Measurements from ENCODE around the gene ZNF254.

DNA sequence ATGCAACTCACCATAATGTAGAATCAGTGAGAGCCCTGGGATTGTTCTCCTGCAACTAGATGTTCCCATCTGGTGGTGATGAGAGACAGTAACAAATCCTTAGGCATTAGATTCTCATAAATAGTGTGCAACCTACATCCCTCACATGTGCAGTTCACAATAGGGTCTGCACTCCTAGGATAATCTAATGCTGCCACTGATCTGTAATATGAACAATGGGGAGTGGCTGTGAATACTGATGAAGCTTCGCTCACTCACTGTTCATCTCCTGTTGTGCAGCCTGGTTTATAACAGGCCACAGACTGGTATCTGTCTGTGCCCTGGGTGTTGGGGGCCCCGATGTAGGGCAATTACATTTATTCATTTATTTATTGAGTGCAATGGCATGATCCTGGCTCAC is 86.9 kb downstream of the ZNF254 start:
- TF ChIP-seq, protein P1, sequence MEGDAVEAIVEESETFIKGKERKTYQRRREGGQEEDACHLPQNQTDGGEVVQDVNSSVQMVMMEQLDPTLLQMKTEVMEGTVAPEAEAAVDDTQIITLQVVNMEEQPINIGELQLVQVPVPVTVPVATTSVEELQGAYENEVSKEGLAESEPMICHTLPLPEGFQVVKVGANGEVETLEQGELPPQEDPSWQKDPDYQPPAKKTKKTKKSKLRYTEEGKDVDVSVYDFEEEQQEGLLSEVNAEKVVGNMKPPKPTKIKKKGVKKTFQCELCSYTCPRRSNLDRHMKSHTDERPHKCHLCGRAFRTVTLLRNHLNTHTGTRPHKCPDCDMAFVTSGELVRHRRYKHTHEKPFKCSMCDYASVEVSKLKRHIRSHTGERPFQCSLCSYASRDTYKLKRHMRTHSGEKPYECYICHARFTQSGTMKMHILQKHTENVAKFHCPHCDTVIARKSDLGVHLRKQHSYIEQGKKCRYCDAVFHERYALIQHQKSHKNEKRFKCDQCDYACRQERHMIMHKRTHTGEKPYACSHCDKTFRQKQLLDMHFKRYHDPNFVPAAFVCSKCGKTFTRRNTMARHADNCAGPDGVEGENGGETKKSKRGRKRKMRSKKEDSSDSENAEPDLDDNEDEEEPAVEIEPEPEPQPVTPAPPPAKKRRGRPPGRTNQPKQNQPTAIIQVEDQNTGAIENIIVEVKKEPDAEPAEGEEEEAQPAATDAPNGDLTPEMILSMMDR (IDR thresholded peaks at IDR 0.05 in 4 of 5, conservative IDR thresholded peaks at IDR 0.05 in 1 of 5): no peak
- TF ChIP-seq POLR2A (IDR thresholded peaks at IDR 0.05): no peak
